GM12878 (cell line): ENCODE results near the gene ARMC2. TPM values are rescaled to one million over a fixed set of nuclear protein-coding genes. Genes with fewer than 3 reads are reported as not detected.

Experiments
- ATAC-seq: fragments of 200-7000 bp; cut with Tn5 transposase; 3 replicates; pipeline ENCODE4 v1.9.1; 2020; ENCODE audit warnings: mild to moderate bottlenecking, moderate library complexity
- BruUV-seq: library from RNA; stranded (reverse); fragments of 400-500 nt; replicated peaks from 2 replicates; lab custom pipeline; 2021; lab: Mats Ljungman, UMichigan
- CTCF ChIA-PET: fragments of 300-600 bp; sonication (Branson Sonifier 250); formaldehyde crosslinking; extraction: SDS; loops from one replicate; lab custom pipeline; 2021; ENCODE audit warnings: inconsistent platforms; lab: Yijun Ruan, JAX
- POLR2A ChIA-PET: fragments of 350-600 bp; formaldehyde crosslinking; extraction: SDS; loops from one replicate; lab custom pipeline; 2021; ENCODE audit warnings: inconsistent platforms; lab: Charles Lee
- RAD21 ChIA-PET: fragments of 300-600 bp; sonication (Branson Sonifier 250); formaldehyde crosslinking; loops from one replicate; lab custom pipeline; 2023; ENCODE audit warnings: antibody characterized with exemption; ENCODE audit not compliant: unreplicated experiment; lab: Charles Lee
- SMC1A ChIA-PET: fragments of 300-600 bp; sonication (Branson Sonifier 250); formaldehyde crosslinking; loops from one replicate; lab custom pipeline; 2023; ENCODE audit not compliant: unreplicated experiment, uncharacterized antibody; lab: Charles Lee
- DNase-seq: peaks from one replicate; pipeline ENCODE4 v3.0.0-alpha.2; 2011; ENCODE audit warnings: low read depth, low spot score
- FAIRE-seq: peaks from 3 replicates; lab custom pipeline; 2011; peaks lifted over from hg19 to GRCh38; lab: Jason Lieb, UNC
- H2AFZ ChIP-seq: 2 replicates; pipeline ENCODE4 v1.6.0; 2011; ENCODE audit warnings: low read depth, low read length, control low read depth; ENCODE audit not compliant: control insufficient read depth
- H3K27ac ChIP-seq: 2 replicates; pipeline ENCODE4 v1.5.1; 2011; ENCODE audit warnings: control low read depth; ENCODE audit not compliant: control insufficient read depth, insufficient read depth
- H3K27me3 ChIP-seq, 2 experiments: replicated peaks in 1 of 2; 2 replicates each; pipeline versions ENCODE4 v1.6.0 to v1.6.1; 2011; ENCODE audit warnings: low read length in 1 of 2; ENCODE audit not compliant: control insufficient read depth in 2 of 2, insufficient read depth in 2 of 2
- H3K36me3 ChIP-seq, 2 experiments: 2 replicates each; pipeline ENCODE4 v1.5.1; 2011; ENCODE audit warnings: low read length in 1 of 2; ENCODE audit not compliant: control insufficient read depth in 2 of 2, insufficient read depth in 2 of 2
- H3K4me1 ChIP-seq: 2 replicates; pipeline ENCODE4 v1.6.1; 2011; ENCODE audit warnings: mild to moderate bottlenecking, low read length, moderate library complexity, mixed read lengths; ENCODE audit not compliant: control insufficient read depth, insufficient read depth
- H3K4me2 ChIP-seq: 2 replicates; pipeline ENCODE4 v1.6.0; 2011; ENCODE audit warnings: control low read depth; ENCODE audit not compliant: control insufficient read depth, insufficient read depth
- H3K4me3 ChIP-seq: fragments of 200-600 bp; sonication (generic); 2 replicates; pipeline ENCODE4 v1.5.1; 2016
- H3K79me2 ChIP-seq: 2 replicates; pipeline ENCODE4 v1.6.0; 2011; ENCODE audit warnings: low read length; ENCODE audit not compliant: control insufficient read depth, insufficient read depth
- H3K9ac ChIP-seq: 2 replicates; pipeline ENCODE4 v1.8.0; 2011; ENCODE audit warnings: low read length, control low read depth, mixed read lengths; ENCODE audit not compliant: control insufficient read depth, insufficient read depth
- H3K9me3 ChIP-seq: replicated peaks from 3 replicates; pipeline ENCODE4 v1.5.1; 2011; ENCODE audit warnings: mild to moderate bottlenecking, low read length; ENCODE audit not compliant: control insufficient read depth, insufficient read depth
- H4K20me1 ChIP-seq: 2 replicates; pipeline ENCODE4 v1.6.0; 2011; ENCODE audit not compliant: control insufficient read depth, insufficient read depth
- CBX3 ChIP-seq: fragments of 200-600 bp; sonication (generic); IDR thresholded peaks from 2 replicates; pipeline ENCODE4 v1.6.1; 2016; ENCODE audit warnings: low read depth, borderline replicate concordance
- E4F1 ChIP-seq: fragments of 450-650 bp; IDR thresholded peaks from 2 replicates; pipeline ENCODE4 v1.6.1; 2018; ENCODE audit warnings: borderline replicate concordance, mild to moderate bottlenecking; ENCODE audit not compliant: partially characterized antibody
- JUNB ChIP-seq: IDR thresholded peaks from 2 replicates; pipeline ENCODE4 v1.6.1; 2016; ENCODE audit warnings: antibody characterized with exemption, mild to moderate bottlenecking
- KLF5 ChIP-seq: fragments of 450-650 bp; IDR thresholded peaks from 2 replicates; pipeline ENCODE4 v1.6.1; 2014; ENCODE audit warnings: mild to moderate bottlenecking; ENCODE audit not compliant: partially characterized antibody
- NFXL1 ChIP-seq: fragments of 450-650 bp; IDR thresholded peaks from 2 replicates; pipeline ENCODE4 v1.6.1; 2017; ENCODE audit warnings: antibody characterized with exemption, mild to moderate bottlenecking, borderline replicate concordance
- POLR2AphosphoS5 ChIP-seq: IDR thresholded peaks from 2 replicates; pipeline ENCODE4 v1.6.1; 2011; ENCODE audit warnings: mild to moderate bottlenecking, low read length, inconsistent platforms
- RFX5 ChIP-seq: IDR thresholded peaks from 2 replicates; pipeline ENCODE4 v1.6.1; 2011; ENCODE audit warnings: low read depth, low read length, improper control_type of control experiment
- TCF3 ChIP-seq: IDR thresholded peaks from 2 replicates; pipeline ENCODE4 v1.6.1; 2012; ENCODE audit warnings: low read depth, mild to moderate bottlenecking, low read length, borderline replicate concordance; ENCODE audit not compliant: insufficient read depth
- WGBS: methylation state at CpG from one replicate; pipeline ENCODE4 v1.1.6; 2016; ENCODE audit warnings: low lambda C conversion rate; ENCODE audit not compliant: insufficient replicate concordance, insufficient coverage; ENCODE audit errors: missing lambda C conversion rate; 5-methylcytosine and 5-hydroxymethylcytosine counted together
- in situ Hi-C: fragments of 300-500 bp; cut with MboI; formaldehyde crosslinking; loops from 9 replicates; pipeline ENCODE4 v1.14.3; 2018; ENCODE audit warnings: mixed read lengths
- intact Hi-C: fragments of 100-400 bp; cut with micrococcal nuclease; formaldehyde crosslinking; loops from one replicate; pipeline ENCODE4 v1.14.2; 2022; ENCODE audit not compliant: unreplicated experiment
- polyA plus RNA-seq, 11 experiments: library from polyadenylated mRNA; depleted of rRNA in 4 of 11; unstranded in 6 of 11; stranded (reverse) in 5 of 11; fragments of >200 nt; fragmentation: Nextera tagmentation in 4 of 11; fragmentation: Illumina TruSeq in 1 of 11; extraction: Ambion mirVana in 4 of 11; extraction: Trizol in 1 of 11; gene quantifications; 1 replicate in 1 of 11; 2 replicates in 10 of 11; pipeline versions ENCODE4 v1.2.1 to v1.2.3, GENCODE V29; 2011 to 2016; ENCODE audit warnings: inconsistent platforms in 2 of 11, missing spikeins in 2 of 11, low read depth in 1 of 11
- total RNA-seq, 4 experiments: library from RNA; depleted of rRNA in 3 of 4; stranded (reverse); fragments of >200 nt in 3 of 4; fragmentation: Illumina TruSeq in 1 of 4; extraction: Trizol in 1 of 4; gene quantifications; 2 replicates each; pipeline versions ENCODE4 v1.2.1 to v1.2.3, GENCODE V29; 2013 to 2021
- TF ChIP-seq, protein P1 (sequence below), 3 experiments: IDR thresholded peaks in 2 of 3; conservative IDR thresholded peaks in 1 of 3; 2 replicates each; pipeline ENCODE4 v1.5.1; 2011; ENCODE audit warnings: low read depth in 3 of 3, low read length in 3 of 3, mild to moderate bottlenecking in 3 of 3, control low read depth in 2 of 3, moderate library complexity in 2 of 3, inconsistent platforms in 1 of 3, mixed read lengths in 1 of 3; ENCODE audit not compliant: control insufficient read depth in 2 of 3, insufficient read depth in 1 of 3; ENCODE audit errors: extremely low read depth in 1 of 3
- TF ChIP-seq, protein P2 (sequence below): fragments of 450-650 bp; formaldehyde crosslinking; IDR thresholded peaks from 2 replicates; pipeline ENCODE4 v1.4.0; 2020; ENCODE audit warnings: mild to moderate bottlenecking, moderate library complexity

ARMC2 gene
- total and polyA plus RNA-seq, 10 of the 15 experiments (the other 5 are each of a cell fraction or from before 2014, with no cell fraction given): 0.06 to 0.33 (median 0.21) TPM; not detected in 5

GRCh38 chr6:108838101-108838717 is 10.0 kb upstream of the ARMC2 start (continued):
- no peak for TF ChIP-seq E4F1
- TF ChIP-seq, protein P1, sequence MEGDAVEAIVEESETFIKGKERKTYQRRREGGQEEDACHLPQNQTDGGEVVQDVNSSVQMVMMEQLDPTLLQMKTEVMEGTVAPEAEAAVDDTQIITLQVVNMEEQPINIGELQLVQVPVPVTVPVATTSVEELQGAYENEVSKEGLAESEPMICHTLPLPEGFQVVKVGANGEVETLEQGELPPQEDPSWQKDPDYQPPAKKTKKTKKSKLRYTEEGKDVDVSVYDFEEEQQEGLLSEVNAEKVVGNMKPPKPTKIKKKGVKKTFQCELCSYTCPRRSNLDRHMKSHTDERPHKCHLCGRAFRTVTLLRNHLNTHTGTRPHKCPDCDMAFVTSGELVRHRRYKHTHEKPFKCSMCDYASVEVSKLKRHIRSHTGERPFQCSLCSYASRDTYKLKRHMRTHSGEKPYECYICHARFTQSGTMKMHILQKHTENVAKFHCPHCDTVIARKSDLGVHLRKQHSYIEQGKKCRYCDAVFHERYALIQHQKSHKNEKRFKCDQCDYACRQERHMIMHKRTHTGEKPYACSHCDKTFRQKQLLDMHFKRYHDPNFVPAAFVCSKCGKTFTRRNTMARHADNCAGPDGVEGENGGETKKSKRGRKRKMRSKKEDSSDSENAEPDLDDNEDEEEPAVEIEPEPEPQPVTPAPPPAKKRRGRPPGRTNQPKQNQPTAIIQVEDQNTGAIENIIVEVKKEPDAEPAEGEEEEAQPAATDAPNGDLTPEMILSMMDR (IDR thresholded peaks at IDR 0.05 in 2 of 3, conservative IDR thresholded peaks at IDR 0.05 in 1 of 3; ENCODE audit: control insufficient read depth in 2 of 3, extremely low read depth in 1 of 3, insufficient read depth in 1 of 3, low read depth in 3 of 3, low read length in 3 of 3): no peak
- TF ChIP-seq TCF3: no peak

DNA sequence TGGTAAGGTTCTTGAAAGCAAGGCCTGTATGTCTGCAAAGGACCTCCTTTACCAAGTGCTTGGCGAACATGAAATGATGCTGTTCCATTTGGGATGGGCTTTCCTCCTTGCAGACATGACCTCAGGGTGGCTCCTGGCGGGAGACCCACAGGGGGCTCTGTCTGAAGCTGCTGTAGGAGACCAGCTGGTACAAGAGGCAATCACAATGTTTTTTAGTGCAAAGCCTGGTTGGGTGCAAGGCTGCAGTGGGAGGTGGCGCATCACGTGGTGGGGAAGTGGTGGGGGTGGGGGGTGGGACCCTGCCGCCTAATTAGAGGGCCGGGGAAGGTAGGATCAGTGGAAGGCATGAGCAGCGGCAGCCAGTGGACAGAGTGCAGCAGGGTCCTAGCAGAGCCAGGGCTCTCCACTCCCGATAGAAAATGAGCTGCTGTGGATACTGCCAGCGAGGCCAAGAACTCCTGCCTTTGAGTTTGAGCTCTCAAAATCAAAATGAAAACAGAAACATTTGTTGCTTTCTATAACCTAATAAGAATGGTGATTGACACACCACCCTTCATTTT is 9.1 kb upstream of the ARMC2 start:
- H3K27ac ChIP-seq: no peak overlapping the region
- H3K4me2 ChIP-seq: no peak overlapping the region
- no peaks in the 10 kb centered on the region for H3K36me3 ChIP-seq
- H3K9ac ChIP-seq: no peak overlapping the region
- RAD21 ChIA-PET: no interaction called here
- in situ Hi-C loops (loop anchor here (5.0 kb wide), 1 partner anchor 297 kb away; no protein-coding TSS in a partner anchor), intact Hi-C loops (loop anchor here (5.0 kb wide), 1 partner anchor 53 kb away; no protein-coding TSS in a partner anchor)
- no peak overlapping the region for H2AFZ ChIP-seq
- ATAC-seq: no peak
- CTCF ChIA-PET: interaction anchor here (0.6 to 1.0 kb wide), 2 partner anchors 55 to 346 kb away, joined by 3 to 4 read pairs; no protein-coding TSS in a partner anchor
- 69% methylated on average over 9 of the region's 9 CpGs for WGBS
- POLR2A ChIA-PET: no interaction called here
- no peak overlapping the region for H3K4me3 ChIP-seq
- no peaks in the 10 kb centered on the region for H4K20me1 ChIP-seq
- H3K79me2 ChIP-seq: no peaks in the 10 kb centered on the region
- peaks cover 0 to 3% of the 10 kb centered on the region in 2 experiments; a peak in 3 of 4 replicates for H3K27me3 ChIP-seq
- no TSS peak for BruUV-seq
- no peak for DNase-seq
- H3K9me3 ChIP-seq: no peaks in the 10 kb centered on the region; the same call in 2 of the 3 replicates
- SMC1A ChIA-PET: interaction anchor here (0.6 to 1.9 kb wide), 3 partner anchors 152 to 297 kb away, joined by 3 to 4 read pairs (median 3); no protein-coding TSS in a partner anchor
- no peaks in the 10 kb centered on the region for H3K4me1 ChIP-seq
- FAIRE-seq: no peak
- TF ChIP-seq, protein P2, sequence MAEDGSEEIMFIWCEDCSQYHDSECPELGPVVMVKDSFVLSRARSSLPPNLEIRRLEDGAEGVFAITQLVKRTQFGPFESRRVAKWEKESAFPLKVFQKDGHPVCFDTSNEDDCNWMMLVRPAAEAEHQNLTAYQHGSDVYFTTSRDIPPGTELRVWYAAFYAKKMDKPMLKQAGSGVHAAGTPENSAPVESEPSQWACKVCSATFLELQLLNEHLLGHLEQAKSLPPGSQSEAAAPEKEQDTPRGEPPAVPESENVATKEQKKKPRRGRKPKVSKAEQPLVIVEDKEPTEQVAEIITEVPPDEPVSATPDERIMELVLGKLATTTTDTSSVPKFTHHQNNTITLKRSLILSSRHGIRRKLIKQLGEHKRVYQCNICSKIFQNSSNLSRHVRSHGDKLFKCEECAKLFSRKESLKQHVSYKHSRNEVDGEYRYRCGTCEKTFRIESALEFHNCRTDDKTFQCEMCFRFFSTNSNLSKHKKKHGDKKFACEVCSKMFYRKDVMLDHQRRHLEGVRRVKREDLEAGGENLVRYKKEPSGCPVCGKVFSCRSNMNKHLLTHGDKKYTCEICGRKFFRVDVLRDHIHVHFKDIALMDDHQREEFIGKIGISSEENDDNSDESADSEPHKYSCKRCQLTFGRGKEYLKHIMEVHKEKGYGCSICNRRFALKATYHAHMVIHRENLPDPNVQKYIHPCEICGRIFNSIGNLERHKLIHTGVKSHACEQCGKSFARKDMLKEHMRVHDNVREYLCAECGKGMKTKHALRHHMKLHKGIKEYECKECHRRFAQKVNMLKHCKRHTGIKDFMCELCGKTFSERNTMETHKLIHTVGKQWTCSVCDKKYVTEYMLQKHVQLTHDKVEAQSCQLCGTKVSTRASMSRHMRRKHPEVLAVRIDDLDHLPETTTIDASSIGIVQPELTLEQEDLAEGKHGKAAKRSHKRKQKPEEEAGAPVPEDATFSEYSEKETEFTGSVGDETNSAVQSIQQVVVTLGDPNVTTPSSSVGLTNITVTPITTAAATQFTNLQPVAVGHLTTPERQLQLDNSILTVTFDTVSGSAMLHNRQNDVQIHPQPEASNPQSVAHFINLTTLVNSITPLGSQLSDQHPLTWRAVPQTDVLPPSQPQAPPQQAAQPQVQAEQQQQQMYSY (CRISPR knock-in tag): no peak
- TF ChIP-seq POLR2AphosphoS5 (no peak), KLF5 (no peak), RFX5 (no peak), NFXL1 (no peak), CBX3 (no peak), JUNB (no peak)
